ENCODE measurements around the gene EPB41. TPM values are rescaled to one million over a fixed set of nuclear protein-coding genes. Genes with fewer than 3 reads are reported as not detected.

The EPB41 gene
- polyA plus RNA-seq, 1 of the 3 experiments (the other 2 are of a cell fraction) = 7.4 TPM

DNA sequence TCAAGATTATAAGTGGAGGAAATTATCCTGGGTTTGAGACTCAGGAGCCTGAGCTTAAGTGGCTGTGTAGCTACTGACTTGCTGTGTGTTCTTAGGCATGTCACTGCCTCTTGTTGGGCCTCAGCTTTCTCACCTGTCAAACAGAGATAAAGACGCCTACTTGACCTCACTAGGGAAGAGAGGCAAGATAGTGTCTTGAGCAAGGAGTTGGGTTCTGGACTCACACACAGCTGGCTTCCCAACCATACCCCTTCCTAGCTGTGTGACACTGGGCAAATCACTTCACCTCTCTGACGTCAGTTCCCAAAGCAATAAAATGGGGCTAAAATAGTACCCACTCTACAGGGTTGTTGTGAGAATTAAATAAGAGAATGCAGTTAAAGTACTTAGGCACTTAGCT, 11.6 kb upstream of the EPB41 start:
- Histone ChIP-seq H3K9me3 (no peaks in the 10 kb centered on the region), H3K27me3 (ENCODE audit: insufficient read depth) (no peaks in the 10 kb centered on the region), H3K9ac (no peak overlapping the region), H3F3A (replicated peaks; ENCODE audit: insufficient read depth) (no peaks in the 10 kb centered on the region), H3K27ac (ENCODE audit: low read depth in 2 of 2, low read length in 1 of 2) (no peak overlapping the region), H3K79me2 (ENCODE audit: insufficient read depth) (no peaks in the 10 kb centered on the region), H3K4me2 (no peak overlapping the region), H3K36me3 (replicated peaks in 1 of 2; ENCODE audit: control insufficient read depth in 1 of 2, insufficient read depth in 2 of 2, low read length in 1 of 2) (no peaks in the 10 kb centered on the region), H3K9me2 (no peaks in the 10 kb centered on the region), H2AFZ (ENCODE audit: low read depth) (no peak overlapping the region), H3K4me3 (ENCODE audit: low read depth in 2 of 2, low read length in 1 of 2) (no peak overlapping the region), H4K20me1 (ENCODE audit: insufficient read depth) (no peaks in the 10 kb centered on the region), H3K4me1 (ENCODE audit: control insufficient read depth in 1 of 2, insufficient read depth in 2 of 2, low read depth in 1 of 2, low read length in 1 of 2) (peaks cover 13 to 17% of the 10 kb centered on the region in 2 experiments; a peak in 2 of 4 replicates)
- no peak for TF ChIP-seq CHD2 (IDR thresholded peaks at IDR 0.05; ENCODE audit: low read length, partially characterized antibody)
- no peak for TF ChIP-seq EP300 (IDR thresholded peaks at IDR 0.05; ENCODE audit: borderline replicate concordance in 1 of 2, low read depth in 1 of 2, low read length in 1 of 2)
- no peak for TF ChIP-seq RCOR1 (IDR thresholded peaks at IDR 0.05; ENCODE audit: low read length)
- TF ChIP-seq FOSL2 (IDR thresholded peaks at IDR 0.05; ENCODE audit: borderline replicate concordance, low read depth) = no peak
- TF ChIP-seq SIN3A (IDR thresholded peaks at IDR 0.05; ENCODE audit: borderline replicate concordance, low read depth, low read length) = no peak
- no peak for TF ChIP-seq NRF1 (IDR thresholded peaks at IDR 0.05; ENCODE audit: low read depth, low read length)
- no peak for TF ChIP-seq RXRA (IDR thresholded peaks at IDR 0.05; ENCODE audit: borderline replicate concordance, low read depth)
- TF ChIP-seq RAD21 (IDR thresholded peaks at IDR 0.05; ENCODE audit: low read length) = no peak
- no peak for TF ChIP-seq SMC3 (IDR thresholded peaks at IDR 0.05; ENCODE audit: low read depth, low read length)
- ChIA-PET CTCF (interaction anchor here (0.9 to 2.0 kb wide), 4 partner anchors 8 to 132 kb away, joined by 4 to 6 read pairs (median 5); no protein-coding TSS in a partner anchor), POLR2A (interaction anchor here (1.4 kb wide), 1 partner anchor 11 kb away, joined by 11 read pairs; the partner anchor contains the start of gene EPB41)
- no peak for DNase-seq
- WGBS (ENCODE audit: low lambda C conversion rate) = 93% methylated on average over 2 of the region's 2 CpGs

DNA sequence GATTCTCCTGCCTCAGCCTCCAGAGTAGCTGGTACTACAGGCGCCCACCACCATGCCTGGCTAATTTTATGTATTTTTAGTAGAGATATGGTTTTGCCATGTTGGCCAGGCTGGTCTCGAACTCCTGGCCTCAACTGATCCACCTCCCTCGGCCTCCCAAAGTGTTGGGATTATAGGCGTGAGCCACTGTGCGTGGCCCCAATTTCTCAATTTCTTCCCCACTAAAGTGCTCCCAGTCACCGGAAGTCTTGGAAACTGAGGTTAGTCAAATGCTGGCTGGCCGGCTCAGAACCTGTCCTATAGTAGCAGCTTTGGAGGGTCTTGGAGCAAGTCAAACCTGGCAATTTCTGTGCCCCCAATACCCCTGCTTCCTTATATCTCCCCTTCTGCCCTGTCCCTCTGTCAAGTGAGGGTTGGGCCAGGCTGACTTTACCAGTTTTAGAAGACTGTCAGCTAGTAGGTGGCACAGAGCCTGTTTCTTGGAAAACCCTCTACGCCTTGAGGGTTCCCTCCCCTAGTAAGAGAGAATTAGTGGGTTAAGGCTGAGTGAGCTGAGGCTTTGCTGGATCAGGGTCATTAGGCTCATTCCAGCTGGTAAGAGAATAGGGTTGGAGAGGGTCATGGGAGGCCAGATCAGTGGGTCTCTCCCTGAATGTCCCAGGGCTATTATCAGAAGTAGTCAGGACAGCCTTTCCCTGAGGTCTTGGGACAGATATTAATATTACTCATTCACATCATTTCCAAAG, 8.3 kb upstream of the EPB41 start:
- ChIA-PET CTCF (interaction anchor here (2.1 to 2.8 kb wide), 2 partner anchors 24 to 128 kb away, joined by 7 read pairs; no protein-coding TSS in a partner anchor), POLR2A (no interaction called here)
- no peaks in the 10 kb centered on the region for H3K36me3 ChIP-seq (replicated peaks in 1 of 2; ENCODE audit: control insufficient read depth in 1 of 2, insufficient read depth in 2 of 2, low read length in 1 of 2)
- no peak overlapping the region for H3K9ac ChIP-seq
- H3K79me2 ChIP-seq (ENCODE audit: insufficient read depth) = no peaks in the 10 kb centered on the region
- H3K9me3 ChIP-seq = no peaks in the 10 kb centered on the region
- WGBS (ENCODE audit: low lambda C conversion rate) = 88% methylated on average over 6 of the region's 8 CpGs
- H3K4me1 ChIP-seq (ENCODE audit: control insufficient read depth in 1 of 2, insufficient read depth in 2 of 2, low read depth in 1 of 2, low read length in 1 of 2) = peaks cover 0 to 4% of the 10 kb centered on the region in 2 experiments; a peak in 1 of 4 replicates
- TF ChIP-seq FOXM1 (IDR thresholded peaks at IDR 0.05; ENCODE audit: low read depth) (no peak), ELF1 (IDR thresholded peaks at IDR 0.05) (no peak), RFX5 (IDR thresholded peaks at IDR 0.05; ENCODE audit: low read length) (no peak), GABPA (IDR thresholded peaks at IDR 0.05; ENCODE audit: low read depth) (no peak)
- TF ChIP-seq, protein P1, sequence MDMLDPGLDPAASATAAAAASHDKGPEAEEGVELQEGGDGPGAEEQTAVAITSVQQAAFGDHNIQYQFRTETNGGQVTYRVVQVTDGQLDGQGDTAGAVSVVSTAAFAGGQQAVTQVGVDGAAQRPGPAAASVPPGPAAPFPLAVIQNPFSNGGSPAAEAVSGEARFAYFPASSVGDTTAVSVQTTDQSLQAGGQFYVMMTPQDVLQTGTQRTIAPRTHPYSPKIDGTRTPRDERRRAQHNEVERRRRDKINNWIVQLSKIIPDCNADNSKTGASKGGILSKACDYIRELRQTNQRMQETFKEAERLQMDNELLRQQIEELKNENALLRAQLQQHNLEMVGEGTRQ (IDR thresholded peaks at IDR 0.05; ENCODE audit: borderline replicate concordance, low read depth, low read length) = no peak
- TF ChIP-seq, protein P2, sequence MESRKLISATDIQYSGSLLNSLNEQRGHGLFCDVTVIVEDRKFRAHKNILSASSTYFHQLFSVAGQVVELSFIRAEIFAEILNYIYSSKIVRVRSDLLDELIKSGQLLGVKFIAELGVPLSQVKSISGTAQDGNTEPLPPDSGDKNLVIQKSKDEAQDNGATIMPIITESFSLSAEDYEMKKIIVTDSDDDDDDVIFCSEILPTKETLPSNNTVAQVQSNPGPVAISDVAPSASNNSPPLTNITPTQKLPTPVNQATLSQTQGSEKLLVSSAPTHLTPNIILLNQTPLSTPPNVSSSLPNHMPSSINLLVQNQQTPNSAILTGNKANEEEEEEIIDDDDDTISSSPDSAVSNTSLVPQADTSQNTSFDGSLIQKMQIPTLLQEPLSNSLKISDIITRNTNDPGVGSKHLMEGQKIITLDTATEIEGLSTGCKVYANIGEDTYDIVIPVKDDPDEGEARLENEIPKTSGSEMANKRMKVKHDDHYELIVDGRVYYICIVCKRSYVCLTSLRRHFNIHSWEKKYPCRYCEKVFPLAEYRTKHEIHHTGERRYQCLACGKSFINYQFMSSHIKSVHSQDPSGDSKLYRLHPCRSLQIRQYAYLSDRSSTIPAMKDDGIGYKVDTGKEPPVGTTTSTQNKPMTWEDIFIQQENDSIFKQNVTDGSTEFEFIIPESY (IDR thresholded peaks at IDR 0.05; ENCODE audit: borderline replicate concordance, low read depth) = no peak
- DNase-seq = no peak
- no peaks in the 10 kb centered on the region for H3K9me2 ChIP-seq
- no peak overlapping the region for H2AFZ ChIP-seq (ENCODE audit: low read depth)
- H3K27me3 ChIP-seq (ENCODE audit: insufficient read depth) = no peaks in the 10 kb centered on the region
- H3K27ac ChIP-seq (ENCODE audit: low read depth in 2 of 2, low read length in 1 of 2) = no peak overlapping the region
- H3K4me2 ChIP-seq = no peak overlapping the region
- no peak overlapping the region for H3K4me3 ChIP-seq (ENCODE audit: low read depth in 2 of 2, low read length in 1 of 2)
- H4K20me1 ChIP-seq (ENCODE audit: insufficient read depth) = no peaks in the 10 kb centered on the region
- peaks cover 3% of the 10 kb centered on the region for H3F3A ChIP-seq (replicated peaks; ENCODE audit: insufficient read depth)

Data from SK-N-SH (cell line).